Measurements from ENCODE around the gene HOXC13.

Gene HOXC13, protein sequence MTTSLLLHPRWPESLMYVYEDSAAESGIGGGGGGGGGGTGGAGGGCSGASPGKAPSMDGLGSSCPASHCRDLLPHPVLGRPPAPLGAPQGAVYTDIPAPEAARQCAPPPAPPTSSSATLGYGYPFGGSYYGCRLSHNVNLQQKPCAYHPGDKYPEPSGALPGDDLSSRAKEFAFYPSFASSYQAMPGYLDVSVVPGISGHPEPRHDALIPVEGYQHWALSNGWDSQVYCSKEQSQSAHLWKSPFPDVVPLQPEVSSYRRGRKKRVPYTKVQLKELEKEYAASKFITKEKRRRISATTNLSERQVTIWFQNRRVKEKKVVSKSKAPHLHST

DNA sequence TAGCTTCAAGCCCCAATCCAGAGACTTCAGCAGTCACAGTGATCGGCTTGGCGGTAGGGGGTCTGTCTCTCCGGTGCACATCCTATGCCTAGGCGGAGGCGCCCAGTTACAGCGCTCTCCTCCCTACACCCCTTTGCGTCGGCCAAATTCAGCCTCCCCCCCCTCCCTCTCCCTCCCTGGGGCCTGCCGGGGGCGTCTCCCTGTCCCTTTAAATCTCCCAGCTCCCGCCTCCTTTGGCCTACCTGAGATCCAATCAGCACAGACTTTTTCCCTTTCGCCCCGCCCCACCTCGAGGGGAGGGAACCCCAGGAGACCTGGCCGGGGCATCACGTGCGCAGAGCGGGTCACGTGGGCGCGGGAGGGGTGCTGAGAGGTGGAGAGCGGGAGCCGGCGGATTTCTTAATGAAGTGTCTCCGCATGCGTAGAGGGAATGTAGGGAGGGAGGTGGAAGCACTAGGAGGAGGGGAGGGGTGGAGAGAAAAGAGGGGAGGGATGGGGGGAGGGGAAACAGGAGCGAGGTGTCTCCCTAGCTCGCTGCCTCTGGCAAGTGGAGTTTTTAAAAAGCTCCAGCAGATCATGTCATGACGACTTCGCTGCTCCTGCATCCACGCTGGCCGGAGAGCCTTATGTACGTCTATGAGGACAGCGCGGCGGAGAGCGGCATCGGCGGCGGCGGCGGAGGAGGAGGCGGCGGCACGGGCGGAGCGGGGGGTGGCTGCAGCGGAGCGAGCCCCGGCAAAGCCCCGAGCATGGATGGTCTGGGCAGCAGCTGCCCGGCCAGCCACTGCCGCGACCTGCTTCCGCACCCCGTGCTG, at the start of gene HOXC13:
TSS of gene HOXC13 (plus strand) at position 506 of the 815 bp plus-strand sequence. CDS start at position 582, 76 bp downstream.
- peak; percentile 56 for DNase-seq (ENCODE audit: low read depth)

DNA sequence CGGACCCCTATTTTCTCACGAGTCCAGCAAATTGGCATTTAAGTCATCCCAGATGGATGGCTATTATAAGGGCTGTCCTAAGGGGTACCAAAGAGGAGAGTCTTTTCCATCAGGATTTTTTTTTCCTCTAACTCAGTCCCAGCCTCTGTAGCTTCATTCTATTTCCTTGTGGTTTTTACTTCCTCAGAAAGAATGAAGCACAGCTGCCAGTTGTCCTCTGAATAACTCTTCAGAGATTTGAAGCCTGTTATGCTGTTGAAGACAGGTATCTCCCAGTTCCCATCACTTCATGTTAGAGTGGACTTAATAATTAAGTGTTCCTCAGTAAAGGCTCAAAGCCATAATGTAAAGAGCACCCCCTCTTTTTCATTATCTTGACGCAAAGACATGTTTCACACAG, 48.5 kb upstream of the HOXC13 start:
- no peak for DNase-seq (ENCODE audit: low read depth)

DNA sequence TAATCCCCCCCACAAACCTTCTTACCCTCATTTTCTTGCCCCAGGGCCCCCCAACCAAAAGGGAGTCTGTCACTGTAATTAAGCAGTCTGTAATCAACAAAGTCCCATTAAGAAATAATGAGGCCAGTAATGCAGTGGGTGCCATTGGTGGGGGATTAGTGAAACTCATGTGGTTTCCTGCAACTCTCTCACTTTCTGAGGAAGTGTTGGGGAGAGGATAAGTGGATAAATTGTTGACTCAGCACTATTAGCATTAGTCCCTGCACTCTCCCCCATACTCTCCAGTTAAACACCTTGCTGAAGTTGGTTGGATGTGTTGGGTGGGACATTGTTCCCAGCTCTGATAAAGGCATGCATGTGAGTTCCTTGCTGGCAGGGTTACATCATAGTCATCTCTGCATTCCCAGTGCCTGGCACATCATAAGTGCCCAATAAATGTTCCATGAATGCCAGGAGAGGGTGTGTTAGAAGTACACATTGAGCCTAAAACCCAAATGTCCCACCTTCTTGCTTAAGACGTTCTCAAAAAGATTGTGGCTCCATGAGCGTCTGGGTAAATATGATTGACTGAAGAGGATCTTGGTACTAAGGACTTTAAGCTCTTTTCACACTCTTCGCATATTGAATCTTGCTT, 45.8 kb upstream of the HOXC13 start:
- no peak for DNase-seq (ENCODE audit: low read depth)

DNA sequence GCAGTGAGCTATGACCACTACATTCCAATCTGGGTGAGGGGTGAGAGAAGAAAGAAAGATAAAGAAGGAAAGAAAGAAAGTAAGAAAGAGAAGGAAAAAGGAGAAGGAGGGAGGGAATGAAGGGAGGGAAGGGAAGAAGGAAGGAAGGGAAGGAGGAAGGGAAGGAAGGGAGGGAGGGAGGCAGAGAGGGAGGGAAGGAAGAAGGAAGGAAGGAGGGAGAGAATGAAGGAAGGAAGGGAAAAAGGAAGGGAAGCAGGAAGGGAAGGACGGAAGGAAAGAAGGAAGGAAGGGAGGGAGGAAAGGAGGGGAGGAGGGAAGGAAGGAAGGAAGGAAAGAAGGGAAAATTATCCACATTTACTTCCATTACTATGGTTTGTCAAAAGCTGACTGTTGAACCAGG, 39.4 kb upstream of the HOXC13 start:
- no peak for DNase-seq (ENCODE audit: low read depth)

DNA sequence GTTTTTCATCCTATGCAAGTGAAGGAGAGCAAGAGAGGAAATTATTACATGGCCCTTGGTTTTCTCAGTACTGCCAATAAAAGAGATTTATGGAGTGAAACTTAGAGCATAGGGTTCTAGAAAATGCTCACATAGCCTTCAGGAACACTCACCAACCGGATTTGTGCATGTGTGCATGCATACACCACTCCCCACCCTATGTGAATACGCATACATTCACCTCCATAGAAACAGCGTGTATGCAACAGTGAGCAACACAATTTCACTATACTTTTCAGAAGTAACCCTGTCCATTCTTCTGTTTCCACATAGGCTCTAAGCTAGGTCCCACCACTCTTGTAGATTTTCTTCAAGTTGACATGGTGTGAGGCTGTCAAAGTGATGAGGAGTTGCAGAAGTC, 31.5 kb upstream of the HOXC13 start:
- DNase-seq (ENCODE audit: low read depth), result no peak

DNA sequence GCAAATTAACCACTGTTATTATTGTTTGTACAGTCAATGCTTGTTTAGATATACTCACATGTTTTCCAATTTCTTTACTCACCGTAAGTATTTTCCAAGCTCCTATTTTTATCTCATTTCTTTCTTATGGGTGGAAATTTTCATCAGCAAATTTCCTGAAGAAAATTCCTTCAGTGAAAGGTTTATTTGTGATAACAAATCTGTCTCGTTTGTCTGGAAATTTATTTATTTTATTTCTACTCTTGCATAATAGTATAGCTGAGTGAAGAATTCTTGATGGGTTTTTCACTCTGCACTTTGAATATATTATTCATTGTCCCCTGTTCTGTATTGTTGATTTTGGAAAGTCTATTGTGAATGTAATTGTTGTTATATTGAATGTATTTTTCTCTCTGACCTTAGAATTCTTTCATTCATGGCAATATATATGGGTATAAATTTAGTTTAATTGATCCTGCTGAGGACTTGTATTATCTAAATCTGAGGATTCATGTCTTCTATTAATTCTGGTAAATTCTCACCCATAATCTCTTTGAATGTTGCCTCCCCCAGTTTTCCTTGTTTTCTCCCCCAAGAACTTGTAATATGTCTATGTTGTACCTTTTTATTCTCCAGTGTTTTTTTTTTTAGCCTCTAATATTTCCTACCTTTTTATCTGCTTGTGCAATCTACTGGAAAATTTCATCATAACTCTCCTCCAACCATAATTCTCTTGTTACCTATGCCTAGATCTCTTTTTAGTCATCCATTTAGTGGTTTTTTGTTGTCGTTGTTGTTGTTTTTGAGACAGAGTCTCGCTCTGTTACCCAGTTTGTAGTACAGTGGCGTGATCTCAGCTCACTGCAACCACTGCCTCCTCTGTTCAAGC, 21.6 kb upstream of the HOXC13 start:
- DNase-seq (ENCODE audit: low read depth), result no peak

DNA sequence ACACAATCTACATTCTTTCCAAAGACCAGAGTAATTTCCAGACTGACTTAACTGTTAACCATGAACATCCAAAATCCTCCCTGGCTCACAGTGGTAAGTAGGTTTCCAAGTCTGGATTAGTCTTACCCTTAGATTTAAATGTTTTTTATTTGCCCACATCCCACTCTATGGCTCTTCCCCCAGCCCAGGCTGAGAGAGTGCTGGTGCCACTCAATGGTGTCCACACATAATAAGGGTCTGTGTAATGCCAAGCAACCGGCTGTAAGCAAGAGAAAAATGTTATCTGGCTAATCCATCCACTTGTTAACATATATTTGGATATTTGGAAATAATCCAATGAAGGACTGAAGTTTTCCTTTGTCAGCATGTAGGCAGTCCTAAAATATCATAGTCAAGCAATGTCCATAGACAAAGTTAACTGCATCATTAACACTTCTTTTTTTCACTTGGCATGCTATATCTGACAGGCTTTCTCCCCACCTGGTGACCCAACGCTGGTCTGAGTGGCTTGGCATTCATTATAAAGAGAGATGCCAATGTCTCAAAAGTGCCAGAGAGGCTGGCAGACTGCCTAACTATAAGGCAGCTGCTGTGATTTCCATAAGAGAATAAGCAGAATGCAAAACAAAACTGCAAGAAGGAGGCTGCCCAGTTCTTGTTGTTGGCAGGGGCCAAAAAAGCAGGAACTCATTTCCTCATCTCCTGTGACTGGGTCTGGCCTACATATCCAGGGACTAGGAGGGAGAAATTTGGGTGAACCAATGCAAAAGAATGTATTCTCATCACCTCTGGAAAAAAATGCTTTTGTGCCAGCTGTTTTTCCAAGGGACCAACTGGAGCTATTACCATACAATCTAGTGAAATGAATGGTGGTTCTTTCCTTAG, 13.9 kb upstream of the HOXC13 start:
- no peak for DNase-seq (ENCODE audit: low read depth)

DNA sequence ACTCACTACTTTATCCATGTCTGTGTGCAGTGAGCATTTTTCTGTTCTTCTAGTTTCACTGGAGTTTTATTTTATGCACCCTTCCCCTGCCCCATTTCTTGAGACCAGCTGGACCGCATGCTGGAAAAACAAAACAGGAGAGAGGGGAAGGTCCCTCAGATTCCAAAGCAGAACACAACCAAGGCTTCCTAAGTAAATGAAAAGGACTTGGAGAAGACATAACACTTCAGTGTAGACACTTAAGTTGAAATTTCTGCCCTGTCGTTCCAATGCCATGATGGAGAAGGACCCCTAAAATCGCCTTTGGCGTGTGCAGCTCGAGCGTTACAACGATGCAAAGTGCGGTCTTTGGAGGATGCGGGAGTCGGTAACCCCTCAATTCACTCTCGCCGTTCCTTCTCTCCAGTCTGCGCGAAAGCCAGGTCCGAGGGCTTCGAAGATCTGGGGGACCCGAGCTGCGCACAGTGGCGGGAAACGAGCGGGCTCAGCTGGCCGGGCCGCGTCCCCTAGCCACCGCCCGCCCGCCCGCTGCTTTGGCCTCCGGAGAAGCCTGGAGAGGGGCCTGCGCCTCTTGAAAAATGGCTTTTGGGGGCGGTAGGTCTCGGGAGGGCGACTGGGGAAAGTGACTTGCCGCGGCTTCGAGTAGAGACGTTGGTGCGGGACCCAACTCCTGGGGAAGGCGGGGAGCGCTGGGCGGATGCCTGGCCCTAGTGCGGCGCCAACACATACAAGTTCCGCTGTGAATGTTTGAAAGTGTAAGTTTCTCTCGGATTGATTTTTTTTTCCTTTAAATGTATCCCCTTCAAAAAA, 11.2 kb upstream of the HOXC13 start:
- DNase-seq (ENCODE audit: low read depth), result no peak

DNA sequence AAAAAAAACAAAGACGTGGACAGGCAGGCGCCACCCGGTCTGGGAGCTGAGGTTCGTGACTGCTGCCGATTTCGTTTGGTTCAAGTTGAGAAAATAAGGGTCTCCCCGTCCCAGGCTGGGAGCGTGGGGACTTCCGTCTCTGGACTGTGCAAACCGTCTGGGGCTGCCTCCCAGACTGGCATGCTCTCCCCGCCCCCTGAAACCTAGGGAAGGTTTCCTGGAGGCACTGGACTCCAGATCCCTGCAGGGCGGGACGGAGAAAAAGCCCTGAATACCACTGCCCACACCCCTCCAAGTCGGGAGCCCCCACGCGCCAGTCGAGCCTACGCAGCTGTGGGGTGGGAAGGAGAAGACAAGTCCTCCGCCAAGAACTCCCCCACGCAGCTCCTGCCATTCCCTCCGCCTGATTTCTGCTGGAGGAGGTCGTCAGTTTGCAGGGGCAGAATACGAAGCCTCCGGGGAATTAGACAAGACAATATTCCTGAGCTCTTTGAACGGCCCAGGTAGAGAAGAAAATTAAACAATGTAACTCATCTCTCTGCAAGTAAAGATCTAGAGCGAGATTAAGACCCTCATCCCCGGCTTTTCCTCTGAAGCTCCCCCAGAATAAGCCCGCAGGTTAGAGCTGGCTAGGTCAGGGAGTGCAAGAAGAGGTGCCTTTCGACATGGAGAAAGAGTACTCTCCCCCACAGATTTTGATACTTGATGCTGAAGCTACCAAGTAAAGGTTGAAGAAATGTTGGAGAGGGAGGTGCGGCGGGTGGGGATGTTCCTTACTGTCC, 10.4 kb upstream of the HOXC13 start:
- DNase-seq (ENCODE audit: low read depth), result no peak

DNA sequence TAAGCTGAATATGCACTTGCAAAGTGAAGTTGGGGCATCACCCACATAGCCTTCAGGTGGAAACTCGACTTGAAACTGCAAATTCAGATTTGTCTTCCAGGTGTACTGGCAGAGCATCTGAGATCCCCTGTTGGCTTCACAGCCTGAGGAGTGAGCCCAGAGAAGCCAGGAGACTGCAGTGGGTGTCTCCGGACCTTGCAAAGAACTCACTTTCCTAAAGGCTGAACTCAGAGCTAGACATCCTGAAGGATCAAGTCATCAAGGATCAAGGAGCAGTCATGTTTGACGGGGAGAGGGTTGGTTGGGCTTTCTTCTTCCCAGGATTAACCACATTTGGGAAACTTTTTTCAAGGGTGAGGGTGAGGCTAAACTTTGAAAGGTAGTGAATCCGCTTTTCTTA, 9.1 kb upstream of the HOXC13 start:
- DNase-seq (ENCODE audit: low read depth), result no peak

DNA sequence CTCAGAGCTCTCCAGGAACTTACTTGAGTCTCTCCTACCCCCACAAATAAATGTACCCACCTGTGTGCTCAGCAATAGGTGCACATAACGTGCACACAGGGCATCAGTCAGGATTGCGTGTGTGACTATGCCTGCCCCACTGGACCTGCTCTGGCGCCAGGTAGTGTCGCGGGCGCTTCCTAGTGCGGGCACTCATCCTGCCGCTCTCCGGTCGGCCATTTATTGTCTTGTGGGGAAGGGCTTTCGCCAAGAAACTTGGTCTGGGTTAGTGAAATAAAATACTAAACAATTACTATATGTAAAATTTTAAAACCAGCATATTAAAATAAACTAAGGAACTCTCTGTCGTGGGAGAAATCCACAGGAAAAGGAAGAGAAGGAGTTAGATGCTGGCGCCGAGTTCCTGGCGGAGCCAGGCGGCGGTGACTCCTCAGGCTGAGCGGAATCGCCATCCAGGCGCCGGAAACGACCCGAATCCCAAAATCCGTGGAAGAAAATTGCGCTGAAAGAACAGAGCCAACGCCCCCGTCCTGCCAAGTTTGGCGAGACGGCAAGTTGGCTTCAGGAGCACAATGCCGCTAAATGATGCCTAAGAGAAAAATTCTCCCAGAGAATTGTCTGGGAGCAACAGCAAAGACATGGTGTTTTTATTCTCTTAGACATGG, 7.9 kb upstream of the HOXC13 start:
- no peak for DNase-seq (ENCODE audit: low read depth)

DNA sequence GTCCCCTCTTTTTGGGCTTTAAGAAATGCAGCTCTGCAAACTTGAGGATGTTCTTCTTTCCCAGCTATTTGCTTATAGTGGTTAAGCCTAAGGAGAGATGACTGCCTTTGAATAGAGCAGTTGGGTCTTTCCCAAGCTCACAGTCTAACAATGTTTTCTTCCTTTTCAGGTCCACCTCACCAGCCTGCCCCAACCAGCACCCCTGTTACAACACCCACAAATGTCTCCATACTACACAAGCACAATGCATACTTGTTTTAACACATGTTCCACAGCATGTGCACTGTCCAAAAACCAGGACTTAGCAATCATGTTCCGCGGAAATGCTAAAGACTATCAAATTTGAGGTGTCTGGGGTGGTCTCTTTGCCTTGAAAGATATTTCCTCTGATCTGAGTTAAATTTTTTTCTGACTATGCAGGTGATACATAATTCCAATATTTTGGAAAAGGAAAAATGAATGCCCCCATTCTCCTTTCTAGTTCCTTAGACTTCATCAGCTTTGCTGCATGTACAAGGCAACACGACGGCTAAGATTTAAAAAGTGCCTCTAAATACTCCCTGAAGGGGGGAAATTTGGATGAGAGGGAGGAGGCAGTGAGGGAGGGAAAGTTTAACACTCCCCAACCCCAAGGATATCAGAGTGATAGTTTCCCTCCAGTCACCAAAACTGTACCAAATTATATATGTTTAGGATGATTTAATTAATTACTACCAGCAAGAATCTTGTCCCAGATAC, 6.6 kb upstream of the HOXC13 start:
- no peak for DNase-seq (ENCODE audit: low read depth)

DNA sequence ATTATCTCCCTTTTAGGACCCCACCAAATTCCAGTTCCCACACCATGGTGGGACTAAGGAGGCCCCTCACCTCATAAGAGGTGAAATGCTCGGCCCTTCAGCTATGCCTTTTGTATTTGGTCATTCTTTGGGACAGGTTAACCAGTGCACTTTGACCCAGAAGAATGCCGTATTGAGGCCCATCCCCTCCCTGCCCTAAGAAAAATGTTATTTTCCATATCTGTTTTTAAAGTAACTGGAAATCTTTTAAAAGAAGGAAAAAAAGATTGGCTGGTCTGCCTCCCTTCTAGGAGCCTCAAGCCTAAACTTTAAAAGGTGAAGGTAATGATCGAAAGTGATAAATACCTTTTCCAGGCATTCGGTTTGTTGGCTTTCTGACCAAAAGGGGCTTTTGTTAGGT, 5.7 kb upstream of the HOXC13 start:
- DNase-seq (ENCODE audit: low read depth), result no peak

DNA sequence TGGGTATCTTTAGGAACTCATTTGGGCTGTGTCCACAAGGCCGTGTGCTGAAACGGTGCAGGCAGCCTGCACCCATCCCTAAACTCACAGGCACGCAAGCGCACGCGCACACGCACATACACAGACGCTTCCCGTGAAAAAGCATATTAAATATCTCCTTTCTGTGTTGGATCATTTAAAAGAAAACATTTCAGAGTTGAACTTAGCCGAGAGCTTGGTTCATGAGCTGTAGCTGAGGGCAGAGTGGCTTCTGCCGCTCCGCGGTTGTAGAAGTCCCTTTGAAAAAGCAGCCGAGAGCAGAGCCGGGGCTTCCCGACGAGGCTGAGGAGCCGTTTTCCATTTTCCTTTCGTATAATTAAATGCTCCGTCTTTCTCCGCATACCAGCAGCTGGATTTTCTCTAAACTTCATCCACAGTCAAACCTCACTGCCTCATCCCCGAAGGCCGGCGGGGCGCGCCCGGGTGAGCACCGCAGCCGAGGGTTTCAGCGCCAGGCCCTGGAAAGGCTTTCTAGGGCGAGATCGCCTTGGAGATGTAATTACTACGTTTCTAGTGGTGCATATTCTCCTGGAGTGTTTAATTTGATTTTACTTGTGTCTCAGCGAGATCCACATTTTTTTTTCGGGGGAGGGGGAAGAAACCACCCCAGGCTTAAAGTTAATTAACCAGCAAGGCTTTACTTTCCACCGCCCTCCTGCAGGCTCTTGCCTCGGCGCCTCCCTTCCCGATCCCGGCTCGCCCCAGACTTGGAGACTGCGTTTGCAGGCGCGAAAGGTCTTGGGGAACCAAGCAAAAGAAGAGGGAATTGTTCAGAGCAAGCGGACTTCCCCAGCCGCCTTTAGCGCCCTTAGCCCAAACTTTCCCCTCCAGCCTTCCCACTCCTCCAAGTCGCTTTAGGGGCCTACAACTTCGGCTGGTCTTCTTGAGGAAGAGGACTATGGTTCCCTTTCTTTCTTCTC, 3.0 kb upstream of the HOXC13 start:
- no peak for DNase-seq (ENCODE audit: low read depth)

DNA sequence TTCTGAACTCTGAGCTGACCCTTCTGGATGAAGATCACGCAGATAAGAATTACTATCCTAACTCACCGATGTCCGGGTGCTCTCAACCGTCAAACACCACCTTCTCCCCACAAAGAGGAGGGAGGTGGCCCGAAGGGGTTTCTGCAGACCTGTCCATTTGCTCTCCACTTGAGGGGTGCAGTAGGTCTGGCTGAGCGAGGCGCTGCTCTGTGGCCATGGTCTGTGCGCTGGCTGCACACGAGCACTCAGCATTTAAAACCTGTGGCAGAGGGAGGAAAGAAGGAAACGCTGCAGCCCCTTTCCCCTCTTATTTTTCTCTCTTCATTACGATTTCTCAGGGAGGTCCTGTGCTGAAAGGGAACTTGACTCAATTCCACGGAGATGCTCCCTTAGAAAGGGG, 1.5 kb upstream of the HOXC13 start:
- DNase-seq (ENCODE audit: low read depth), result no peak

DNA sequence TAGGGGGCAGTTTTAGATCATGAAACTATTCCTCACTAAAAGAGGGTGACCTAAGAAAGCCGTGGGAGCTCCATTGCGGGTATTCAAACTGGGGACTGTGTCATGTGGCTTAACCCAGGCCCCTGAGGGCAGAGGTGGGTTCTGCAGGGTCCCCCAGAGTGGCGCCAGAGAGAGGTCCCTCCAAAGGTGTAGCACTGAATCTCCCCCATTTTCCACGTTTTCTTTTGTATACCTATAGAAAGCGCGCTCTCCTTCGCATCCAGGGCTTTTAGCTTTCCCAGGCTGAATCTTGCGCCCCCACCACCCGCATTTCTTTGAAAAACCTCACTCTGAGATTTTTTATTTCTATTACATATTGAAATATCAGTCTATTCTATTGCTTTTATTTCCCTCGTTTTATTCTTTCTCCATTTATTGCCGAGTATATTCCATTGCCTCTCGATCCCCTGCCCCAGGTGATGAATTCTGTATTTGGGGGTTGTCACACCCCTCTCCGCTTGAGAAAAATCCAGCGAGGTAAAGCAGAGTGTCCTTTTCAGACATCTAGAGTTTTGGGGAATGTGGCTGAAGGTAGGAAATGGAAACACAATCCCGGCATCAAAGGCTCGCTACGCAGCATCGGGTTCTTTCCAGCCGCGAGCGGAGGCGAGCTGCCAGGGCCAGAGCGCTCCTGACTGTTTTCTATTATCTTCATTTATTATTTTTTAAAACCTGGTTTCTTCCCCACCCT, 870 bp upstream of the HOXC13 start:
- no peak for DNase-seq (ENCODE audit: low read depth)
